ENCODE measurements around the gene CFAP68. TPM values are rescaled to one million over a fixed set of nuclear protein-coding genes. Genes with fewer than 3 reads are reported as not detected.

The CFAP68 gene
- total and polyA plus RNA-seq, 9 of the 15 experiments (the other 6 are each of a cell fraction or from before 2014, with no cell fraction given) = 22.8 to 72.3 (median 52.5) TPM

GRCh38 chr11:111926505-111927391 is 47.4 kb downstream of the CFAP68 start (continued):
- TF ChIP-seq ZNF740 (CRISPR knock-in tag; IDR thresholded peaks at IDR 0.05) (peak; percentile 41; the same call in 1 of the 2 replicates), ZNF740 (tag; IDR thresholded peaks at IDR 0.05) (no peak), NFE2 (IDR thresholded peaks at IDR 0.05; ENCODE audit: low read depth) (no peak), ZFX (CRISPR knock-in tag; IDR thresholded peaks at IDR 0.05) (peak; percentile 66), NFYB (IDR thresholded peaks at IDR 0.05; ENCODE audit: extremely low read depth, insufficient read length) (peak; percentile 17), ZKSCAN1 (IDR thresholded peaks at IDR 0.05; ENCODE audit: low read depth, low read length) (no peak), ZNF133 (CRISPR knock-in tag; IDR thresholded peaks at IDR 0.05) (no peak), TCF7L2 (IDR thresholded peaks at IDR 0.05; ENCODE audit: low read depth, low read length) (no peak), BRD9 (IDR thresholded peaks at IDR 0.05; ENCODE audit: low read depth, partially characterized antibody) (peak; percentile 79), HNRNPK (IDR thresholded peaks at IDR 0.05; ENCODE audit: low read depth, low read length, poor library complexity, severe bottlenecking) (no peak), MTA2 (IDR thresholded peaks at IDR 0.05; ENCODE audit: low read depth) (no peak), TAF15 (IDR thresholded peaks at IDR 0.05; ENCODE audit: low read depth, low read length) (no peak), ZBTB9 (CRISPR knock-in tag; IDR thresholded peaks at IDR 0.05) (peak; percentile 59; the same call in 1 of the 2 replicates), RCOR1 (IDR thresholded peaks at IDR 0.05; ENCODE audit: borderline replicate concordance in 1 of 2, low read depth in 2 of 2, low read length in 2 of 2) (no peak), FOXA1 (IDR thresholded peaks at IDR 0.05; ENCODE audit: borderline replicate concordance) (no peak), POLR3A (IDR thresholded peaks at IDR 0.05; ENCODE audit: borderline replicate concordance, extremely low read depth, insufficient read depth, insufficient read length) (no peak), ZNF224 (CRISPR knock-in tag; IDR thresholded peaks at IDR 0.05) (no peak), BRD4 (IDR thresholded peaks at IDR 0.05) (no peak), NFIX (CRISPR knock-in tag; IDR thresholded peaks at IDR 0.05; ENCODE audit: low read depth) (no peak)
- TF ChIP-seq, protein P1, sequence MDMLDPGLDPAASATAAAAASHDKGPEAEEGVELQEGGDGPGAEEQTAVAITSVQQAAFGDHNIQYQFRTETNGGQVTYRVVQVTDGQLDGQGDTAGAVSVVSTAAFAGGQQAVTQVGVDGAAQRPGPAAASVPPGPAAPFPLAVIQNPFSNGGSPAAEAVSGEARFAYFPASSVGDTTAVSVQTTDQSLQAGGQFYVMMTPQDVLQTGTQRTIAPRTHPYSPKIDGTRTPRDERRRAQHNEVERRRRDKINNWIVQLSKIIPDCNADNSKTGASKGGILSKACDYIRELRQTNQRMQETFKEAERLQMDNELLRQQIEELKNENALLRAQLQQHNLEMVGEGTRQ (CRISPR knock-in tag; IDR thresholded peaks at IDR 0.05) = no peak
- TF ChIP-seq, protein P2, sequence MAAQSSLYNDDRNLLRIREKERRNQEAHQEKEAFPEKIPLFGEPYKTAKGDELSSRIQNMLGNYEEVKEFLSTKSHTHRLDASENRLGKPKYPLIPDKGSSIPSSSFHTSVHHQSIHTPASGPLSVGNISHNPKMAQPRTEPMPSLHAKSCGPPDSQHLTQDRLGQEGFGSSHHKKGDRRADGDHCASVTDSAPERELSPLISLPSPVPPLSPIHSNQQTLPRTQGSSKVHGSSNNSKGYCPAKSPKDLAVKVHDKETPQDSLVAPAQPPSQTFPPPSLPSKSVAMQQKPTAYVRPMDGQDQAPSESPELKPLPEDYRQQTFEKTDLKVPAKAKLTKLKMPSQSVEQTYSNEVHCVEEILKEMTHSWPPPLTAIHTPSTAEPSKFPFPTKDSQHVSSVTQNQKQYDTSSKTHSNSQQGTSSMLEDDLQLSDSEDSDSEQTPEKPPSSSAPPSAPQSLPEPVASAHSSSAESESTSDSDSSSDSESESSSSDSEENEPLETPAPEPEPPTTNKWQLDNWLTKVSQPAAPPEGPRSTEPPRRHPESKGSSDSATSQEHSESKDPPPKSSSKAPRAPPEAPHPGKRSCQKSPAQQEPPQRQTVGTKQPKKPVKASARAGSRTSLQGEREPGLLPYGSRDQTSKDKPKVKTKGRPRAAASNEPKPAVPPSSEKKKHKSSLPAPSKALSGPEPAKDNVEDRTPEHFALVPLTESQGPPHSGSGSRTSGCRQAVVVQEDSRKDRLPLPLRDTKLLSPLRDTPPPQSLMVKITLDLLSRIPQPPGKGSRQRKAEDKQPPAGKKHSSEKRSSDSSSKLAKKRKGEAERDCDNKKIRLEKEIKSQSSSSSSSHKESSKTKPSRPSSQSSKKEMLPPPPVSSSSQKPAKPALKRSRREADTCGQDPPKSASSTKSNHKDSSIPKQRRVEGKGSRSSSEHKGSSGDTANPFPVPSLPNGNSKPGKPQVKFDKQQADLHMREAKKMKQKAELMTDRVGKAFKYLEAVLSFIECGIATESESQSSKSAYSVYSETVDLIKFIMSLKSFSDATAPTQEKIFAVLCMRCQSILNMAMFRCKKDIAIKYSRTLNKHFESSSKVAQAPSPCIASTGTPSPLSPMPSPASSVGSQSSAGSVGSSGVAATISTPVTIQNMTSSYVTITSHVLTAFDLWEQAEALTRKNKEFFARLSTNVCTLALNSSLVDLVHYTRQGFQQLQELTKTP (IDR thresholded peaks at IDR 0.05; ENCODE audit: low read depth in 1 of 2, partially characterized antibody in 2 of 2) = peak in 1 of 2 experiments; percentile 26
